GM19099 (cell line): ENCODE measurements around the gene SDR42E1.

Experiments
- POLR2A ChIP-seq: IDR thresholded peaks from 3 replicates; pipeline ENCODE4 v1.6.1; 2011; ENCODE audit warnings: low read depth; ENCODE audit not compliant: insufficient read length; ENCODE audit errors: extremely low read depth

SDR42E1 gene

GRCh38 chr16:81996664-81997509, 14.4 kb downstream of the SDR42E1 start:
- no peak for TF ChIP-seq POLR2A

GRCh38 chr16:81995651-81996050, 15.6 kb downstream of the SDR42E1 start:
- no peak for TF ChIP-seq POLR2A

- no peak for TF ChIP-seq POLR2A
Measured at GRCh38 chr16:81994485-81994884, 16.8 kb downstream of the SDR42E1 start.

GRCh38 chr16:81992859-81993258, 18.4 kb downstream of the SDR42E1 start:
- no peak for TF ChIP-seq POLR2A

- no peak for TF ChIP-seq POLR2A
Measured at GRCh38 chr16:81987706-81988105, 23.6 kb downstream of the SDR42E1 start.

GRCh38 chr16:81987121-81987520, 24.1 kb downstream of the SDR42E1 start:
- no peak for TF ChIP-seq POLR2A

GRCh38 chr16:81975637-81976036, 35.6 kb downstream of the SDR42E1 start:
- no peak for TF ChIP-seq POLR2A

- no peak for TF ChIP-seq POLR2A
Measured at GRCh38 chr16:81973737-81974136, 37.5 kb downstream of the SDR42E1 start.

- no peak for TF ChIP-seq POLR2A
Measured at GRCh38 chr16:81971853-81972252, 39.4 kb downstream of the SDR42E1 start.

GRCh38 chr16:81967358-81967757, 43.9 kb downstream of the SDR42E1 start:
- TF ChIP-seq POLR2A, result no peak

- no peak for TF ChIP-seq POLR2A
Measured at GRCh38 chr16:81964808-81965207, 46.5 kb downstream of the SDR42E1 start.

- no peak for TF ChIP-seq POLR2A
Measured at GRCh38 chr16:81956213-81956948, 54.9 kb downstream of the SDR42E1 start.

GRCh38 chr16:81951564-81951963, 59.7 kb downstream of the SDR42E1 start:
- no peak for TF ChIP-seq POLR2A

GRCh38 chr16:81946206-81946605, 65.1 kb downstream of the SDR42E1 start:
- TF ChIP-seq POLR2A, result no peak

GRCh38 chr16:81945665-81946064, 65.6 kb downstream of the SDR42E1 start:
- no peak for TF ChIP-seq POLR2A

GRCh38 chr16:81942007-81942601, 69.2 kb downstream of the SDR42E1 start:
- no peak for TF ChIP-seq POLR2A

GRCh38 chr16:81940781-81941560, 70.3 kb downstream of the SDR42E1 start:
- no peak for TF ChIP-seq POLR2A
